Endothelial cell of umbilical vein (primary cell): Measurements from ENCODE around the gene MOB1B. TPM values are rescaled to one million over a fixed set of nuclear protein-coding genes. Genes with fewer than 3 reads are reported as not detected.

ENCODE experiments used
- BruUV-seq: library from RNA; stranded (reverse); fragments of 400-500 nt; replicated peaks from 2 replicates; lab custom pipeline; 2021; lab: Mats Ljungman, UMichigan
- CTCF ChIA-PET: fragments of 300-600, 350-600 bp; sonication (Branson Sonifier 250); formaldehyde crosslinking; loops from one replicate; lab custom pipeline; 2021; ENCODE audit warnings: antibody characterized with exemption, inconsistent platforms; lab: Charles Lee
- POLR2A ChIA-PET: fragments of 300-600, 350-600 bp; sonication (Branson Sonifier 250); formaldehyde crosslinking; loops from one replicate; lab custom pipeline; 2021; ENCODE audit warnings: antibody characterized with exemption, inconsistent platforms; lab: Charles Lee
- DNase-seq: peaks from one replicate; pipeline ENCODE4 v3.0.0-alpha.2; 2011; ENCODE audit warnings: low read depth, low spot score
- FAIRE-seq: peaks from 2 replicates; lab custom pipeline; 2011; peaks lifted over from hg19 to GRCh38; lab: Jason Lieb, UNC
- H2AFZ ChIP-seq: 2 replicates; pipeline ENCODE4 v1.6.0; 2012; ENCODE audit warnings: low read depth, low read length, control low read depth, inconsistent platforms
- H3K27ac ChIP-seq: 2 replicates; pipeline ENCODE4 v1.5.1; 2011; ENCODE audit warnings: low read depth, mild to moderate bottlenecking, control low read depth, low read length, moderate library complexity; ENCODE audit not compliant: insufficient read depth
- H3K27me3 ChIP-seq, 2 experiments: 2 replicates each; pipeline versions ENCODE4 v1.6.0 to v1.6.1; 2011; ENCODE audit warnings: low read length in 2 of 2, mixed read lengths in 1 of 2; ENCODE audit not compliant: control insufficient read depth in 2 of 2, insufficient read depth in 2 of 2
- H3K36me3 ChIP-seq, 2 experiments: 2 replicates in 1 of 2; 3 replicates in 1 of 2; pipeline ENCODE4 v1.5.1; 2011; ENCODE audit warnings: low read length in 2 of 2, mild to moderate bottlenecking in 1 of 2, moderate library complexity in 1 of 2; ENCODE audit not compliant: control insufficient read depth in 2 of 2, insufficient read depth in 2 of 2; ENCODE audit errors: extremely low read depth in 1 of 2
- H3K4me1 ChIP-seq: 3 replicates; pipeline ENCODE4 v1.5.1; 2011; ENCODE audit warnings: mild to moderate bottlenecking, low read length; ENCODE audit not compliant: control insufficient read depth, insufficient read depth; ENCODE audit errors: extremely low read depth
- H3K4me2 ChIP-seq: 2 replicates; pipeline ENCODE4 v1.6.1; 2011; ENCODE audit warnings: low read length, control low read depth, mixed read lengths; ENCODE audit not compliant: insufficient read depth
- H3K4me3 ChIP-seq, 3 experiments: fragments of 200-600 bp in 1 of 3; sonication (generic), shearing (Covaris generic) in 1 of 3; replicated peaks in 1 of 3; 2 replicates each; pipeline ENCODE4 v1.5.1; 2011 to 2016; ENCODE audit warnings: control low read depth in 3 of 3, low read length in 3 of 3, mild to moderate bottlenecking in 2 of 3, inconsistent platforms in 1 of 3, low read depth in 1 of 3, moderate library complexity in 1 of 3; ENCODE audit not compliant: insufficient read depth in 1 of 3
- H3K79me2 ChIP-seq: 2 replicates; pipeline ENCODE4 v1.6.0; 2012; ENCODE audit warnings: low read length, inconsistent platforms; ENCODE audit not compliant: control insufficient read depth, insufficient read depth
- H3K9ac ChIP-seq: replicated peaks from 2 replicates; pipeline ENCODE3; 2011; ENCODE audit warnings: low read length, control low read depth; ENCODE audit not compliant: insufficient read depth; ENCODE audit errors: extremely low read depth
- H3K9me1 ChIP-seq: replicated peaks from 3 replicates; pipeline ENCODE4 v1.6.0; 2011; ENCODE audit warnings: mild to moderate bottlenecking, low read length; ENCODE audit not compliant: control insufficient read depth, insufficient read depth; ENCODE audit errors: extremely low read depth
- H3K9me3 ChIP-seq: replicated peaks from 2 replicates; pipeline ENCODE4 v1.5.1; 2012; ENCODE audit warnings: low read length, inconsistent platforms; ENCODE audit not compliant: control insufficient read depth, insufficient read depth
- H4K20me1 ChIP-seq: replicated peaks from 2 replicates; pipeline ENCODE3; 2011; ENCODE audit warnings: mild to moderate bottlenecking, low read length; ENCODE audit not compliant: control insufficient read depth, insufficient read depth; ENCODE audit errors: extremely low read depth
- EZH2 ChIP-seq: IDR thresholded peaks from 2 replicates; pipeline ENCODE4 v1.6.1; 2012; ENCODE audit warnings: borderline replicate concordance, low read depth, mild to moderate bottlenecking, moderate library complexity, low read length, inconsistent platforms; ENCODE audit not compliant: severe bottlenecking
- FOS ChIP-seq: IDR thresholded peaks from 2 replicates; pipeline ENCODE4 v1.6.1; 2011; ENCODE audit warnings: mild to moderate bottlenecking, low read length, moderate library complexity, borderline replicate concordance; ENCODE audit not compliant: insufficient read depth
- GATA2 ChIP-seq: IDR thresholded peaks from 2 replicates; pipeline ENCODE4 v1.7.0; 2011; ENCODE audit warnings: low read depth, mild to moderate bottlenecking, moderate library complexity, mixed read lengths, low read length; ENCODE audit not compliant: insufficient read length, insufficient read depth
- JUN ChIP-seq: IDR thresholded peaks from 2 replicates; pipeline ENCODE4 v1.6.1; 2011; ENCODE audit warnings: borderline replicate concordance, low read depth; ENCODE audit not compliant: insufficient read length, insufficient read depth
- MYC ChIP-seq: IDR thresholded peaks from one replicate; pipeline ENCODE4 v1.6.1; 2011; ENCODE audit warnings: mild to moderate bottlenecking, low read depth, low read length
- POLR2A ChIP-seq: IDR thresholded peaks from 2 replicates; pipeline ENCODE4 v1.6.1; 2012; ENCODE audit warnings: low read depth, mild to moderate bottlenecking, control low read depth, low read length
- POLR2AphosphoS5 ChIP-seq: IDR thresholded peaks from 2 replicates; pipeline ENCODE4 v1.6.1; 2012; ENCODE audit warnings: low read depth, mild to moderate bottlenecking, control low read depth, low read length, moderate library complexity; ENCODE audit not compliant: insufficient read depth
- dilution Hi-C: fragments of 300-500 bp; cut with MboI; formaldehyde crosslinking; loops from one replicate; pipeline ENCODE4 v1.15.0; 2019; ENCODE audit warnings: low sequenced_read_pairs; ENCODE audit not compliant: extremely low pct_ligation_motif_present
- intact Hi-C: fragments of 100-400 bp; cut with micrococcal nuclease; formaldehyde crosslinking; loops from one replicate; pipeline ENCODE4 v1.10.0; 2022
- polyA plus RNA-seq, 4 experiments: library from polyadenylated mRNA; depleted of rRNA in 3 of 4; stranded (reverse) in 3 of 4; unstranded in 1 of 4; fragments of >200 nt; gene quantifications; 2 replicates each; pipeline versions ENCODE4 v1.2.1 to v1.2.3, GENCODE V29; 2011 to 2012; ENCODE audit warnings: missing spikeins in 1 of 4
- total RNA-seq: library from RNA; stranded (reverse); gene quantifications from 2 replicates; pipeline ENCODE4 v1.2.3, GENCODE V29; 2021
- TF ChIP-seq, protein P1 (sequence below), 2 donors: IDR thresholded peaks; 1 replicate in 1 of 2; 2 replicates in 1 of 2; pipeline ENCODE4 v1.5.1; 2011; ENCODE audit warnings: low read length in 2 of 2, mild to moderate bottlenecking in 2 of 2, moderate library complexity in 2 of 2, control low read depth in 1 of 2, inconsistent platforms in 1 of 2, low read depth in 1 of 2; ENCODE audit not compliant: insufficient read depth in 1 of 2; ENCODE audit errors: extremely low read depth in 1 of 2
- TF ChIP-seq, protein P2 (sequence below): IDR thresholded peaks from 2 replicates; pipeline ENCODE4 v1.6.1; 2011; ENCODE audit not compliant: insufficient read depth, insufficient read length

Gene MOB1B
- total and polyA plus RNA-seq, 2 donors (not counting 3 experiments of a cell fraction or from before 2014, with no cell fraction given): 4.3 to 23.9 TPM

DNA sequence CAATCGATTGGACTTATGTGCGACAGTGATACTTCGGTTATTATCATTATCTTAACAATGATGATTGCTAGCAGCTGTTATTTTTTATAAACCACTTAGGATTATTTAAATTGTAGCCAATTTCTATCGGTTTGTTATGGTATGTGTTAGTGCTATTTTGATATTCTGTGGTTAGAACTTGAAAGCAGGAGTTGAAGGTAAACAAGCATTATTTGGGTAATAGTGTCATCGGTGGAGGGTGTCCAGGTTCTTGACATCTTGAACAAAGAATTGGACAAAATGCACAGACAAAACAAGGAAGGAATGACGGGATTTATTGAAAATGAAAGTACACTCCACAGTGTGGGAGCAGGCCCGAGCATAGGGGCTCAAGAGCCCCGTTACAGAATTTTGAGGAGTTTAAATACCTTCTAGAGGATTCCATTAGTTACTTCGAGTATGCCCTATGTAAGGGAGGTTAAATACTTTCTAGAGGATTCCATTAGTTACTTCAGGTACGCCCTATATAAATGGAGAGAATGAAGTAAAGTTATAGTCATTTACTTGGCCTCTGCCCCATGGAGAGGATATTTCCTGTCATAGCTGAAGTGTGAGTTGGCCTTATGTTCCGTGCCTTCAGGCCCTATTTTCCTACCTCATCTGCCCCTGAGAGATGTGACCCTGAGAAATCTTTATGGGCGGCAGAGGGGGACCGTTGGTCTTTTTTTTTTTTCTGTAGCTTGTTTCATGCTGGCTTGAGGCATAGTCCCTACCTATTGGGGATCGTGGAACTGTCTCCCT is 13.1 kb downstream of the MOB1B start:
- Histone ChIP-seq H2AFZ (no peak overlapping the region), H3K27me3 (no peaks in the 10 kb centered on the region), H3K9me3 (no peaks in the 10 kb centered on the region), H3K36me3 (no peaks in the 10 kb centered on the region), H3K27ac (no peak overlapping the region), H3K9me1 (peaks cover 4% of the 10 kb centered on the region), H3K9ac (no peak overlapping the region), H3K4me1 (no peaks in the 10 kb centered on the region), H3K79me2 (peaks cover 70% of the 10 kb centered on the region), H3K4me2 (no peak overlapping the region), H3K4me3 (no peak overlapping the region), H4K20me1 (peaks cover 3% of the 10 kb centered on the region)
- TF ChIP-seq FOS: no peak
- TF ChIP-seq EZH2: no peak
- FAIRE-seq (peak; percentile 15), DNase-seq (no peak)
- BruUV-seq: no TSS peak
- dilution Hi-C loops (no loop called here), intact Hi-C loops (no loop called here)
- ChIA-PET CTCF (interaction anchor here (0.6 to 1.4 kb wide), 3 partner anchors 8 to 95 kb away, joined by 3 to 5 read pairs (median 3); no protein-coding TSS in a partner anchor), POLR2A (no interaction called here)

DNA sequence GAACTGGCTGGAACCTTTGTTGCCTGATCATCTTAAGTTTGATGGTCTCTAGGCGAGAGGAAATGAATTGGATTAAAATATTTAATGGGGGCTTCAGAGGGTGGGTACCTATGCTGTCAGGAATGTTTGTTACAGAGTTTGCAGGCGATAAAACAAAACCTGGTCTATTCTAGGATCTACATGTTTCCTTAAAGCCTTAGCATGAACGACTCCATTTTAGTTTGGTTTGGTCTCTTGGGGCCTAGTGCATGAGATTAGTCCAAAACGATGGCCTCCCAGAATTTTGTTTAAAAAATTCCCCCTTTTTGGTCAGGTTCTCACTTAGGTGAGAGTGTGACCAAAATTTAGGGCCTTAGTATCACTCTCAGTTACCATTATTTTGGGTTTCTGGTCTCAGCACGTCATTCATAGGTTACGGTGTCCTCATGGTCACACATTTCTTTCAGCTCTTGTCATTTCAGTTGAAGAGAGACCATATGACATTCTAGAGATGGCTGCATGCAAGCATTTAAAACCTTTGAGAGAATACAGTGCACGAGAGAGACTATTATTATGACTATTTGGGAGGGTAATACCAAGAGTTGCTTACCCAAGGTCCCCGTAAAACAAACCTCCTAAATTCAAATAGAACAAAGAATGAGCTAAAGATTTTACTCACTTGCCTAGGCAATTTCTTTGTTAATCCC is 13.8 kb downstream of the MOB1B start:
- peaks cover 3% of the 10 kb centered on the region for H4K20me1 ChIP-seq
- H3K4me1 ChIP-seq: no peaks in the 10 kb centered on the region
- no peak for FAIRE-seq
- peaks cover 4% of the 10 kb centered on the region for H3K9me1 ChIP-seq
- ChIA-PET CTCF (interaction anchor here (1.9 kb wide), 1 partner anchor 15 kb away, joined by 5 read pairs; no protein-coding TSS in a partner anchor), POLR2A (no interaction called here)
- no peak overlapping the region for H3K4me2 ChIP-seq
- intact Hi-C loops: no loop called here
- dilution Hi-C loops: no loop called here
- no peak overlapping the region for H2AFZ ChIP-seq
- TF ChIP-seq POLR2A (no peak), EZH2 (no peak), POLR2AphosphoS5 (no peak), GATA2 (no peak), MYC (no peak), FOS (no peak), JUN (no peak)
- TF ChIP-seq, protein P1, sequence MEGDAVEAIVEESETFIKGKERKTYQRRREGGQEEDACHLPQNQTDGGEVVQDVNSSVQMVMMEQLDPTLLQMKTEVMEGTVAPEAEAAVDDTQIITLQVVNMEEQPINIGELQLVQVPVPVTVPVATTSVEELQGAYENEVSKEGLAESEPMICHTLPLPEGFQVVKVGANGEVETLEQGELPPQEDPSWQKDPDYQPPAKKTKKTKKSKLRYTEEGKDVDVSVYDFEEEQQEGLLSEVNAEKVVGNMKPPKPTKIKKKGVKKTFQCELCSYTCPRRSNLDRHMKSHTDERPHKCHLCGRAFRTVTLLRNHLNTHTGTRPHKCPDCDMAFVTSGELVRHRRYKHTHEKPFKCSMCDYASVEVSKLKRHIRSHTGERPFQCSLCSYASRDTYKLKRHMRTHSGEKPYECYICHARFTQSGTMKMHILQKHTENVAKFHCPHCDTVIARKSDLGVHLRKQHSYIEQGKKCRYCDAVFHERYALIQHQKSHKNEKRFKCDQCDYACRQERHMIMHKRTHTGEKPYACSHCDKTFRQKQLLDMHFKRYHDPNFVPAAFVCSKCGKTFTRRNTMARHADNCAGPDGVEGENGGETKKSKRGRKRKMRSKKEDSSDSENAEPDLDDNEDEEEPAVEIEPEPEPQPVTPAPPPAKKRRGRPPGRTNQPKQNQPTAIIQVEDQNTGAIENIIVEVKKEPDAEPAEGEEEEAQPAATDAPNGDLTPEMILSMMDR (IDR thresholded peaks at IDR 0.05; ENCODE audit: extremely low read depth in 1 of 2, insufficient read depth in 1 of 2, low read depth in 1 of 2, low read length in 2 of 2): no peak
- TF ChIP-seq, protein P2, sequence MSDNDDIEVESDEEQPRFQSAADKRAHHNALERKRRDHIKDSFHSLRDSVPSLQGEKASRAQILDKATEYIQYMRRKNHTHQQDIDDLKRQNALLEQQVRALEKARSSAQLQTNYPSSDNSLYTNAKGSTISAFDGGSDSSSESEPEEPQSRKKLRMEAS: no peak
- BruUV-seq: no TSS peak
- H3K36me3 ChIP-seq: no peaks in the 10 kb centered on the region
- peaks cover 74% of the 10 kb centered on the region for H3K79me2 ChIP-seq
- H3K4me3 ChIP-seq: no peak overlapping the region
- no peak for DNase-seq
- no peaks in the 10 kb centered on the region for H3K27me3 ChIP-seq
- H3K27ac ChIP-seq: no peak overlapping the region
- H3K9me3 ChIP-seq: no peaks in the 10 kb centered on the region
- no peak overlapping the region for H3K9ac ChIP-seq
